HPDE6-E6E7 (cell line): Measurements from ENCODE around the gene EIF1AD.
"Not testable (repeated sequence)": the region's sequence is repeated elsewhere in the genome, so short reads cannot be mapped to it uniquely, and the experiment has no call there.

Experiments used
- DNase-seq: peaks from one replicate; pipeline ENCODE4 v3.0.0; 2011; ENCODE audit warnings: missing footprints; ENCODE audit errors: extremely low spot score

EIF1AD gene, protein sequence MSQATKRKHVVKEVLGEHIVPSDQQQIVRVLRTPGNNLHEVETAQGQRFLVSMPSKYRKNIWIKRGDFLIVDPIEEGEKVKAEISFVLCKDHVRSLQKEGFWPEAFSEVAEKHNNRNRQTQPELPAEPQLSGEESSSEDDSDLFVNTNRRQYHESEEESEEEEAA

DNA sequence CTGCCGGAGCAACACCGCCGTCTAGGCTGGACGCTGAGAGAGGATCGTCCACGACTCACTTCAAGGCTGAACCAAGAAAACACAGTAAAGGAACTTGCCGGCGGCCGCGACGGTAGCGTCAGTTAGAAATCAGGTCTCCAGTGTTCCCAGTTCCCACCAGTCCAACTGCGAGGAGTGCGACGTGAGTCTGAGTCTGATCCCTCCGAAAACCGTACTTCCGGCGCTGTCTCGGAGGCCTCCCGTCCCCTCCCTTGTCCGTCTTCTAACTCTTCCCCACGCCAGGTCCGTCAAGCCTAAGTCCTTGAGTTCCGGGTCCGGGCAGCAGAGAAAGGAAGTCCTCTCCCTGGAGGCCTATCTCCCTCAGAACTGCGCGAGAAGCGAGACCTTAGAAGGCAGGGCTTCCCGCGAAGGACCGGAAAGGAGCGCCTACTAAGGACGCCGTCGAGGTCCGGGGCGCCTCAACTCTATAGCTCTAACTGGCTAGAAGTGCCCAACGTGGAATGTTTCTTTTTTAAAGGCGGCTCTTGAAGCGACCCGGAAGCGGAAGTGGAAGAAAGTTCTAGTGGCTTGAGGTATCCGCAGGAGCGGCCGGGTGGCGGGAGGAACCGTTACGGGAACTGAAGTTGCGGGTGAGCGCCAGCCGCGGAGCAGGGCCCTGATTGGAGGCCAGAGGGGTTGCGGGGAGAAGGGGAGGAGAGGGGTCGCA is at the start of gene EIF1AD, which contains the start of gene BANF1:
EIF1AD (minus strand) TSS at position 216 of the 706 bp plus-strand sequence. CDS start 1,768 bp downstream, outside the sequence.
BANF1 (plus strand) TSS at position 562 of the 706 bp plus-strand sequence. CDS start 748 bp downstream, outside the sequence.
- DNase-seq: peak; percentile 89

DNA sequence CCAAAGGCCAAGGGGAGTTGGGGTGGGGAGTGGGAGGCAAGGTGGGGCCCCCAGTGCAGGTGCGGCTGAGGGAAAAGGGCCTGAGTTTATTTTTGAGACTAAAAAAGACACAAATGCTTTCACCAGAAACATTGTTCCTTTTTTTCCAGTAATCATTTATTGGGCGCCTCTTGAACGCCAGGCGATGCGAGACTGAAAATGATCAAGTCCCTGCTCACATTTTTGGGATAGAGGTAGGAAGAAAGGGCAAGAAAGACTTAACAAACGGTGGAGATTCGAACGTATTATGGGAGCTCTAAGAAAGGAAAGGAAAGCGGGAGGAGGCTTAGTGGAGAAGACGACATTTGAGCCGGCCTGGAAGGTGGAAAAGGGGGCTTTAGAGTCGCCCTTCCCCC is 49.4 kb upstream of the EIF1AD start:
- no peak for DNase-seq

DNA sequence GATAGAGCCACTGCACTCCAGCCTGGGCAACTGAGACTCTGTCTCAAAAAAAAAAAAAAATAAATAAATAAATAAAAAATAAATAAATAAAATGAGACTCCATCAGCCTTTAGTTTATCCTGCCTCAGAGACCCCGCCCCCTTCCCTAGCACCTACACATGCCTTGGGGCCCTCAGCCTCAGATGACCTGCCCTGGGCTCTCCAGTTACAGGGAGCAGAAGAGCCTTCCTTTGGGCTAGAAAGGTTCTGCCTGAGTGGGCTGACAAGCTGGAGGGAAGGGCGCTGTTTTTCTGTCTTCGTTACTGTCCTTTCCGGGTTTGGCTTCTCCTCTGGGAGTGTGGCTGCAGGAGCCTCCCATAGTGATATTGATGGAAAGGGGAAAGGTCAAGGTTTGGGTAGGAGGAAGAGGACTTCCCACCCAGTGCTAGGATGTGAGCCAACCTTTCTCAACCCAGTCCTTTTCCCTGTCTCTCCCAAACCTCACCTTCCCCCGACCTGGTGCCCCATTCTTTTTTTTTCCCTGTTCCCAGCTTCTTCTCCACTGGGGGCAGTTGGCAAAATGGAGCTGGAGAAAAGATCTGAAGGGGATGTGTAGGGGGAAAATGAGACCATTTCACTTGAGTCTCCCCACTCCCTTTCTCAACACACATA is 48.7 kb upstream of the EIF1AD start:
- no peak for DNase-seq

DNA sequence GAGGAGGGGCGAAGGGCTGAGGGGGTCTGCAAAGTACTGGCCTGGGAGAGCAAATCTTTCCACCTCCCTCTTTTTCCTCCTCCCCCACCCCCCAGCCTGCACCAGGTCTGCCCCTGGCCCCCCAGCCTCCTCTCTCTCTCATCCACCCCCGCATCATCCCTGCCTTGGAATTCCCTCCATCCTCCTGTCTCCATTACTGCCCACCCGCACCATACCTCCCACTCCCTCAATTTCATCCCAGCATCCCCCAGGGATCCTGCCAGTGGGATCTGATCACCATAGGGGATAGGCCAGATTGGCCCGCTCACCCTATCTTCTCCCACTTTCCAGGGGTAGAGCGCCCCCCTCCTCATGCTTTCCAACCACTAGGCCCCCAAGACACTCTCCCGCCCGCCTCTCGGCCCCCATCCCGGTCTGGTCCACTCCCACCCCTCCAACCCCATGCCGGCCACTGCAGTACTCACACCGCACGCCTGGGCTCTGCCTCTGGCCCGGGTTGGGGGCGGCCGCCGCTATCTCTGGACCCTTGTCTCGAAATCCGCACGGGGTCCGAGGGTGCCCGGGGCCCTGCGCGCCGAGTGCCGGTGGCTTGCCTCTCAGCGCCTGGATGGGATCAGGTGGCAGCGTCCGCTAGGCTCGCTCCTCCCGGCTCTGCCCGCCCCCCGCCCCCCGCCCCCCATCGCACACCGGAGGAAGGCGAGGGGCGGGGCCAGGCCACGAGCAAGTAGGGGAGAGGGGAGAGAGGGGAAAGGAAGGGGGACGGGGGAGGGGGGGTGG is 46.8 kb upstream of the EIF1AD start, which contains the start of gene GAL3ST3:
GAL3ST3 (minus strand) TSS at position 615 of the 777 bp plus-strand sequence. CDS start 3,746 bp downstream, outside the sequence.
- no peak for DNase-seq

DNA sequence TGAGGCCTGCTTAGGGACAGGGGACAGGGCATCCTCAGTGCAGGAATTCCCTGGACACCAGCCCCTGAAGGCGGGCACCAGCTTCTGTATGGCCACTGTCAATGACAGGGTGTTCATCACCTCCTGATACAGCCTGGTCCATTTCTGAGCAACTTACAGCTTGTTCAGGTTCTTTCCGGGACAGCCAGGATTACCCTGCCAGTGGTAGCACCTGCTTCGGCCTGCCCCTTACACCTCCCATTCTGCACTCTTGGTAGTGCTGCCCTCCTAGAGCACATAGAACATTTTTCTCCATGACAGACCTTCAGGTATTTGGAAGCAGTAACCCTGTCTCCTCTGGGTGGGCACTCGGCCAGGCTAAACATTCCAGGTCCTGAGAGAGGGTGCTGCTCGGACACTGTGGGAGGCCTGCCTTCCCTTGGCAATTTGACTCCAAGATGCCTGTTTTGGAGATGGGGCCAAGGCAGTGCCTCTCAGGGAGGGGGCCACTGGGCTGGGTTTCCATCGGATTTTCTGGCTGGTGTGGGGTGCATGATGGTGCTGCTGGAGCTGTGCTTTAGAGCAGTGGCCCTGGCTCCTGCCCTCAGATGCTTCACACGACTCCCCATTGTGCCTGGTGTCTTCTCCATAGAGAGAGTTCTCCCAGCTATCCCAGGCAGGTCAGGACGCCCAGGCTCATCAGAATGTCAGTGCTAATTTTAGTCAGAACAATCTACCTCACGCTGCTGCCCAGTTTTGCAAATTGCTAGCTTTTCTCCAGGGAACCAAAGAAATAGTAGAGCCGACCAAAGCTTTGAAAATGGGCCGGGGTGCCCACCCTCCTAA is 45.8 kb upstream of the EIF1AD start:
- no peak for DNase-seq

DNA sequence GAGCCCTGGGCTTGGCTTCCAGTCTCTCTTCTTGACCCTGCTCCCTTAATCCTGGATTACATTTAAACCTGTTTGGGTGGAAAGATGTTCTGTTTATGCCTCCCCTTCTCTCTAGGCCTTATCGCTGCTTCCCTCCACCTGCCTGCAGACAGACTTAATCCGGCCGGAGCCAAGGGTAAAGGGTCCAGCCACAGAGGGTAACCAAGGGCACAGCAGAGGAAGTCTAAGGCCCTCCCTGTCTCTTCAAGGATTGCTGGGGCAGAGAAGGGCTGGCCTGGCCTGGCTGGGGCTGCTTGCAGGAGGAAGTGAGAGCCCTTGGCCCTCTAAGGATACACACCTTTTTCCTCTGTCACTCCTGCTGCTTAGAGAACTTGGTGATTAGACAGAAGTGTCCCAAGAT is 44.9 kb upstream of the EIF1AD start:
- no peak for DNase-seq

DNA sequence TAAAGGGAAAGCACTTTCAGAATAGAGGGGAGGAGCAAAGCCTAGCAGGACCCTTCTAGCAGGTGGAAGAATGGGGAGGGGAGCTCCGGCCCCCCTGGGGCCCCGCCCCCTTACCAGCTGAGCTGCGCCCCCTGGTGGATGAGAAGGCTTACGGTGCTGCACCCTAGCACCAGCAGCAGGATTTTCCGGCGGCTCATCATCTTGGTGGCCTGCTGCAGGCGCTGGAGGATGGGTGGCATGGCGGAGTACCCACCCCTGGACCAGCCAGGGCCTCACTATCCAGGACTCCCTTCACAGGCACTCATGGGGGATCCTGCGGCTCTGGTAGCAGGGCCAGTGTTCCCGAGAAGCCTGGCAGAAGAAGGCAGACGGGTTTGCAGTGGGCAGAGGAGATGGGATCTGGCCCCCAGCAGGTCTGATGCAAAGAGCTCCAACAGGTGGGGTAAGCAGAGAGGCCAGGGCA is 43.3 kb upstream of the EIF1AD start:
- peak; percentile 71 for DNase-seq

DNA sequence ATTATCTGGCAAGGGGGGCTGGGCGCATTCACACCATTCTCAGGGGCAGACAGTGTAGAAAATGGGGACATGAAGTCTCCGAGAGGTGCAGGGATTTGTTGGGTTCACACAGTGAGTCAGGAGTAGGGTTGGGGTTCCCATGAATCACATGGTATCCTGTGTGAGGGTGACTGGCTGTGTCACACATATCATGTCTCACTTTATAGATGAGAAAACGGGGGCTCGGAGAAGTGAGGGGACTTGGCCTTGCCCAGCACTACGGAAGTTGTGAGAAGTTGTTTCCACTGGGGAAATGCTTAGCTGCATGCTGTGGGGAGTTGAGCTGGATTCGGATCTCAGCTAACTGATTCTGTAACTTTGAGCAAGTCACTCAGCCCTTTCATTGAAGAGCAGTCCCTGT is 42.8 kb upstream of the EIF1AD start:
- DNase-seq: no peak

DNA sequence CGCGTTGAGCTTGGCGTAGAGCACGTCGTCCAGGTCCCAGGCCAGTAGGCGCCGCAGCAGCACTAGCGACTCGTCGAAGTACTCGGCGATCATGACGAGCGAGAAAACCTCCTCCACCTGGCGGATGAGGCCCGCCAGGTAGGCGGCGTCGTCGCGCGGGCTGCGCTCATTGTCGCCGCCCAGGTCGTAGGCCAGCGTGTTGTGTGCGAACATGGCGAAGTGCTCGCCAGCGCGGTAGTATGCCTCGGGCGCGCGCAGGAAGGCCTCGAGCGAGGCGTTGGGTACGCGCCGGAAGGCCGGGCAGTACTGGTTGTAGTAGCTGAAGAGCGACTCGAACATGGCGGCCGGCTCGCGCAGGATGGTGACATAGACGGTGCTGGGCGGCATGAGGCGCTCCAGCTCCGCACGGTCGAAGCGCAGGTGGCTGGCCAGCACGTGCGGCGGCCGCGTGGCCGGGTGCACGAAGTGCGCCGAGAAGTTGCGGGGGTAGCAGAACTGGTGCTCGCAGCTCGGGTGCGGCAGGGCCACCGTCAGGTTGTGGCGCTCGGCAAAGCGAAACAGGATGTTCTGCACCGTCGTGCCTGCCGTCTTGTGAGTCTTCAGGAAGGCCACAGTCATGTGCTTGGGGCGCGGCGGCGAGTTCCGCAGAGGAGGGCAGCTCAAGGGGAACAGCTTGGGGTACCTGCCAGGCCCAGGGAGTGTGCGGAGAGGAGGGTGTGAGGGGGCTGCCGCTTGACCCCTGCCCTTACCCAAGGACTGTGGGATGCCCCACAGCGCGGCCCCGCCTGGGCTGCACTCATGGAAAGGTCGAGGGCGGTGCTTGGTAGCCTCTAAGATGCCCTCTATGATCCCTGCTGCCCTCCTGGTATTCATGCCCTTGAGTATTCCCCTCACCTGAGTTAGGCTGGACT is 41.3 kb upstream of the EIF1AD start:
- DNase-seq: no peak

DNA sequence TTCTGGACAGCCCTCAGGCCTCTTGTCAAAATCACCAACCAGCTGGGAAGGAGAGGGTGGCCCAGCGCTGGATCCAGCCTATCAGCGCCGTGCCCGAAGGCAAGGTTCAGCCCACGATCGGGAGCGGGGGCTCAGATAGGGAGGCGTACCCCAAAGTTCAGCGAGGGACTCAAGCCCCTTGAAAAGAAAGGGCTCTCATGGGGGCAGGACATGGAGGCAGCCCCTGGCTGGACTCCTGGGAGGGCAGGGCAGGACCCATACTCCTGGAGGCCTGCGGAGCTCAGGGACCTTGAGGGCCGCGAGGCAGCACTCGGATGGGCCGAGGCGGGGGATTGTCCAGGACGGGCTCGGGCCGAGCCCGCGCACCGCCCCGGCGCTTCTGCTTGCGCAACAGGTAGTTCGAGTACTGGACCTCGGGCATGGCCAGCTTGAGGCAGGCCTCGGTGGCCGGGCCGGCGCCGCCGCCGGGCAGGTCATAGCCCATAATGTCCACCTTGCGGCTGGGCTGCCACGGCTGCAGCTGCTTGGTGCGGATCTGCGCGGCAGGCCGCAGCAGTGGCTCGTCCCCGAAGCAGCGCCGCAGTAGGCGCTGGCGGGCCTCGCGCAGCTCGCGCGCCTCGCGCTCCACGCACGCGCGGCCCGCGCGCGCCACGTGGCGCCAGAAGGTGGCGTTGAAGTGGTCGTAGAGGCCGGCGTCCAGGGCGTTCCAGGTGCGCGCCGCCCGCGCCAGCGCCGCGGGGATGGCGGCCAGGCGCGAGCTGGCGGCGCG is 40.5 kb upstream of the EIF1AD start:
- no peak for DNase-seq

DNA sequence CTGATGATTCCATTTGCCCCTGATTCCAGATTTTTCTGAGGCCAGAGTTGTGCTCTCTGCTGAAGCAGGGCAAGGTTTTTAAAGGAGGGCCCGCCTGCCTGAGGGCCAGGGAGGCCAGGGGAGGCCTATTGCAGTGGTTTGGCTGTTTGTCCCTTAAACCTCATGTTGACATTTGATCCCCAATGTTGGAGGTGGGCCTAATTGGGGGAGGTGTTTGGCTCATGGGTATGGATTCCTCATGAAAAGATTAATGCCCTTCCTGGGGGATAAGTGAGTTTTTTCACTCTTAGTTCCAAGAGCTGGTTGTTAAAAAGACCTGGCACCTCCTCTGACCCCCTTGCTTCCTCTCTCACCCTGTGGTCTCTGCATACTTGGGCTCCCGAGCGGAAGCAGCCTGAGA is 37.8 kb upstream of the EIF1AD start:
- no peak for DNase-seq

DNA sequence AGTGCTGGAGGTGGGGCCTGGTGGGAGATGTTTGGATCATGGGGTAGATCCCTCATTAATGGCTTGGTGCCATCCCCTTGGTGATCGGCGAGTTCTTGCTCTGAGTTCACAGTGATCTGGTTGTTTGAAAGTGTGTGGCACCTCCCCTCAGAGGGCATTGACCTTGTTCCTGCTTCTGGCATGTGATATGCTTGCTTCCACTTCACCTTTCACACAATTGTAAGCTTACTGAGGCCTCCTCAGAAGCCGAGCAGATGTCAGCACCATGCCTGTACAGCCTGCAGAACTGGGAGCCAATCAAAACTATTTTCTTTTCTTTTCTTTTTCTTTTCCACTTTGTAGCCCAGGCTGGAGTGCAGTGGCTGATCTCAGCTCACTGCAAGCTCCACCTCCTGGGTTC is 35.4 kb upstream of the EIF1AD start:
- DNase-seq: no peak

DNA sequence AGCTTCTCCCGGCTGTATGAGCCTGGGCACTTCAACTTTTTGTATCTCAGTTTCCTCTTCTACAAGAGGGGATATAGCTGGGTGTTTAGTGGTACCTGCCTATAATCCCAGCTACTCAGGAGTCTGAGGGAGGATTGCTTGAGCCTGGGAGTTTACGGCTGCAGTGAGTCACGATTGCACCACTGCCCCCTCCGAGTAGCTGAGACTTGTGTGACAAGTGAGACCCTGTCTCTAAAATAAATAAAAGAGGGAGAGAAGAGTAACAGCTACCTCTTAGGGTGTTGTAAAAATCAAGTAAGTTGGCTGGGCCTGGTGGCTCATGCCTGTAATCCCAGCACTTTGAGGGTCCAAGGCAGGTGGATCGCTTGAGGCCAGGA is 34.4 kb upstream of the EIF1AD start:
- no peak for DNase-seq

DNA sequence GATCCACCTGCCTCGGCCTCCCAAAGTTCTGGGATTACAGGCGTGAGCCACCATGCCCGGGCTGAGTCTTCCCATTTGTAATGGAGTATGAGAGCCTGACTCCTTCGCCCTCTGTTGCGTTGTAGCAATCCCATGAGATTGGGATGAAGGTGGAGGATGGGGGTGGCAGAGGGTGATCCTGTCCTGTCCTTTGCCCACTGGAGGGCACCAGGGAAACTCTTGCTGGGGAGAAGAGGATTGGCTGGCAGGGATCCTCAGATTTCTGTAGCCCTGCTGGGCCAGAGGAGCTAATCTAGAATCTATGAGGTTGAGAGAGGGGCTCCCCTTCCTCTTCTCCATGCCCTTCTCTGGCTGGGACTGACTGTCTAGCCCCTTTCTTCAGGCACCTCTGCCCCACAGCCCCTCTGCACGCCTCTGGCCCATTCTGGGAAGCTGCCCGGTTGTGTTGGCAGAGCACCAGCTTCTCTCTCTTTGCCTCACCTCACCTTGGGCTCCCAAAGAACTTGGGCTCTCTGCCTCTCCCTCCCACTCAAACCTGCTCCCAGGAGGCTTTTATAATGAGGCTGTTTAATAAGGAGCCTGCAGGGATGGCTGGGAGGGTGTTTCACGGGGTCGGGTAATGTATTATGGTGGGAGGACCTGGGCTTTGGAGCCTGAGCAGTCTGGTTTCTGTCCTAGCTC is 33.8 kb upstream of the EIF1AD start:
- no peak for DNase-seq

DNA sequence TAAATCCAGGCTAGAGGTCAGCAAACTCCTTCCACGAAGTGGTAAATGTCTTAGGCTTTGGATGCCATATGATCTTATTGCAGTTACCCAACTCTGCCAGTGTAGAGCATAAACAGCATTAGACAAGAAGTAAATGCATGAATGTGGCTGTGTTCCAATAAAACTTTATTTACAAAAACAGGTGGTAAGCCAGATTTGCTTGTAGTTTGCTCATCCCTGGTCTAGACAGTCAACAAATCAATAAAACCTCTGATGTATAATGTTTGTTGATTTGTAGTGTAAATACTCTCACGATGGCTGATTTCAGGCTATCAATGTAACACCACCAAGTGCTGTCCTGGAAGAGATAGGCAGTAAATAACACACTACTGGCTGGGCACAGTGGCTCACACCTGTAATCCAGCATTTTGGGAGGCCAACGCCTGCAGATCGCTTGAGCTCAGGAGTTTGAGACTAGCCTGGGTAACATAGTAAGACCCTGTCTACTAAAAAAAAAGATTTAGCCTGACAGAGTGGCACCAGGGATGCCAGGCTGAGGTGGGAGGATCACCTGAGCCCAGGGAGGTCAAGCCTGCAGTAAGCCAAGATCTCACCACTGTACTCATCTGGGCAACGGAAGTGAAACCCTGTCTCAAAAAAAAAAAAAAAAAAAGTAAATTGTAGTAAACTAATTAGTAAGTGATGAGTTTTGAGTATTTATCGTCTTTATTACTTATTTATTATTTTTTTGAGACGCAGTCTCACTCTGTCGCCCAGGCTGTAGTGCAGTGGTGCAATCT is 31.2 kb upstream of the EIF1AD start:
- DNase-seq: no peak

DNA sequence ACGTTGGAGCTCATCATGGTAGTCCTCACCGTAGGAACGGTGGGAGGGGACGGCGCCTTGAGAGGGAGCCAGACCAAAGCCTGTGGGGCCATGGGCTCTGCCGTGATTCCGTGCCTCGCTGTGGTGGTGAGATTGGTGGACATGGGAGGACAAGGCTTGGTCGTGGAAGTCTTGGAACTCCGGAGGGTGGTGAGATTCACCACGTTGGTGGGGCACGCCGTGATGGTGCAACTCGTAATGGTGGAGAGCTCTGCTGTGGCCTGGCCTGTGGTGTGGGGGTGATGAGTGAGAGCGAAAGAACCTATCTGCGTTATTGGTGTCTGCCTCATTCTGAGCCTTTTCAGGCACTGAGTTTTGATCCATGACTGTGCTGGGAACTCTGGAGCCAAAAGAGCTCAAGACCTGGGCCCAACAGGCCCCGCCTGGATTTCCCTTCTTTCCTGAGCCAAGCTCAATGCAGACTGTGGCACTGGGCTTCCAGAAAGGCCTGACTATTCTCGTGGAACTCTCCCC is 24.1 kb upstream of the EIF1AD start, which contains the start of gene CATSPER1:
CATSPER1 (minus strand) TSS at position 463 of the 513 bp plus-strand sequence; CDS start at position 363, 100 bp downstream.
- DNase-seq: no peak

DNA sequence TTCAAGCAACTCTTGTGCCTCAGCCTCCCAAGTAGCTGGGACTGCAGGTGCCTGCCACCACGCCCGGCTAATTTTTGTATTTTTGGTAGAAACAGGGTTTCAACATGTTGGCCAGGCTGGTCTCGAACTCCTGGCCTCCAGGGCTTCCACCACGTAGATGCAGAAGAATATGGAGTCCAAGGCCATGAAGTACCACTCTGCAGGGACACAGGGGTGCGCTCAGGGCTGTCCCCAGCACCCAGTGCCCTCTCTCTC is 21.2 kb upstream of the EIF1AD start:
- not testable (repeated sequence) for DNase-seq
